HG02623 (cell line): ENCODE data around the gene ARHGAP32.
"Not testable (repeated sequence)": the region's sequence is repeated elsewhere in the genome, so short reads cannot be mapped to it uniquely, and the experiment has no call there.

ENCODE experiments used
- ATAC-seq: cut with Tn5 transposase; IDR thresholded peaks from one replicate; pipeline ENCODE4 v1.9.1; 2021; ENCODE audit warnings: moderate library complexity; ENCODE audit not compliant: unreplicated experiment

Gene ARHGAP32

DNA sequence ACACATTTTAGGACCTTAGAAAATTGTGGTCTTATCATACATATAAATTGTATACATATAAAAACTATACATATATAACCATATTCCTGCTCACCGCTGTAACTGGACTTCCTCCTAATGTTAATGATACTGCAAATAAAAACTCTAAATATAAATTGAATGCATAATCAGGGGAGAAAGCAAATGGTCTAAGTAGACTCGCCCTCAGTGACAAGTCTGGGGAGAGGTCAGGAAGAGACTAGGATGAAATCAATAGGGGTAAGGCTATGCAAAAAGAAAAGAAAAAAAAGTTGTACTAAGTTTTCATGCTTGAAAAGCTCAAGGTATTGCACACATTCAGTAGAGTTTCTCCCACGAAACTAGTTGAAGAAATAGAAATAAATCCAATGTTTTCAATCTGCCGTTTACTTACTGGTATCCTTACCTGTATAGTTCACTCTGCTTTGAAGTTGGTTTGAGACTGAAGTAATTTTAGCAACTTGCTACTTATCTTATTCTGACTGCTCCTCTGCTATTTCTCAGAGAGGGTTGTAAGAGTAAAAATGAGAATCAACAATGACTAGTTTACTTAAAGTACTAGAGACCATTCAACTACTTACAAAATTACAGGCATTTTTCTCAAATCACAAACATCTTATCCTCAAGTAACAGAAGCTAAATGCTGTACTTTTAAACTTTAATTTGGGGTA is 12.2 kb upstream of the ARHGAP32 start:
- ATAC-seq: no peak

DNA sequence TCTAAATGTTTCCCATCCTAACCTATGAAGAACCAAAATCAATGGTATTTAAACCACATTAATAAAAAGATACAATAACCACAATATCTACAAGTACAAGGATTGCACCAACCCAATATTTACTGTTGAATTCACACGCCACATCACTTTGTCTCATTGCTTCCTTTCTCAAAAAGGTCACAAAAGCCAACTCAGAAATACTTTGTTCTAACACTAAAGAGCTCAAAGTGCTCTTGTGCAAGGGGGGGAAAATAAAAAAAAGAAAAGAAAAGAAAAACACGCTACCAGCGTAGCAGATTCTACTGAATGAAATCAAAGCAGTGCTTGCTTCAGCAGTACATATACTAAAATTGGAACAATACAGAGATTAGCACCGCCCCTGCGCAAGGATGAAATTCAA is 10.5 kb upstream of the ARHGAP32 start:
- ATAC-seq: no peak

DNA sequence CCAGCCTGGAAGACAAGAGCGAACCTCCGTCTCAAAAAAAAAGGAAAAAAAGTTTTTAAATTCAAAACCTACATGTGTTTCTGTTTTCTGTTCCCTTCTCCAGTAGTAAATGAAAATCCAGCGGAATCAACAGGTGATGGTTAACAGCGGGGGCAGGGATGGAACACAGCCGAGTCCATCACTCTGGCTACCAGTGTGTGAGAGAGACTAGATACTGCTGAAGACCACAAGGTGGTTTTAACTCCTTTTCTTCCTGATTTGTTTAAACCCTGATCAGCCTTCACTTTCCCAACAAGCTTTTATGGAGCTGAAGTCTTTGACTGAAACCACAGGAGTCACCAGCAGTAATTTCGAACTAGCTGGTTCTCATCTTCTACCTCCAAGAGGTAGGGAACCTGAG is 3.6 kb upstream of the ARHGAP32 start:
- ATAC-seq: no peak

DNA sequence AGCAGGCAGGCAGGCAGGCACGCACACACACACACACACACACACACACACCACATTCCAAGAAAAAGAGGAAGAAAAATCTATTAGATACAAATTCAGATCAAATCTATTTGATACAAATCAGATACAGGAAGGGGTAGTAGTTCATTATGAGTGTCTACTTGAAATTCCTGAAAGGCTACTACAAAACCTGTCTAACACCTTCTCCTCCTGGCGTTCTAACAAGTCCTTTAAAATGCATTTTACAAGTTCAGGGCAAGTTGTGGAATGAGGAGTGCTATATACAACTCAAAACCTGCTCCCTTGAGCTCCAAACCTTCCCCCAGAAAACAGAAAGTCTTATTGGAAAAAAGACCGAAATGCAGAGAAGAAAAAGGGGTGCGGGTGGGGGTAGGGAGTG is 476 bp downstream of the ARHGAP32 start:
- ATAC-seq: no peak

DNA sequence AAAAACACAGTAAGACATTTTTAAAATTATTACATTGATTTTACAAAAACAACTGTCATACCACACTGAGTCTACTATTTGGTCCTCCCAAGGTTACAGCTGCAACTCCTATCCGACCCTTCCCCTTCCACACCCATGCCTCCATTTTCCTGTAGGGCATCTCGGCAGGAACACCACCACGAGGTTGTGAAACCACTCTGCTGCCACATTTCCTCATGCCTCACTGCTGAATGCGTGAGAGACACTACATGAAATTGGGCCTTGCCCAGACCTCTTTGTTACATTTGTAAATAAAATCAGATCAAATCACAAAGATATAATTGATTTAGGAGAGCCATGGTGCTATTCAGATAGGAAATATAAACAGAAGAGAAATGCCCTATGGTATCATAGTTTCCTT is 2.0 kb downstream of the ARHGAP32 start:
- no peak for ATAC-seq

DNA sequence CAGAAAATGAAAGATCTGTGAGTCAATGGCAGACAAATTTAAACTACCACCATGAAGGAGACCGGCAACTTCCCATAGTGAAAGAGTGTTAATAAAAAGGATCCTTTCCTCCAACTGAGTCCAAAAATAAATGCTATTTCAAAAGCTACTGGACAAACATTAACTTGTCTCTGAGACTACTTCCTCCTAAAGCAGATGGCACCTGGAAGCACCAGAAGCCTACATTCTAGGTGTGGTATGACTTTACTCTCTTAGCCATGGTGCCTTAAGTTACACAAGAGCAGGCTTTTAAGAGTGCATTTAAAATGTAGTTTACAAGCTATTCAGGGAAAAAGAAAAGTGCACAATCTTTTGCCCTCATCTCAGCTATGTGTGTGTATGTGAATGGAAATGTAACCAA is 2.5 kb downstream of the ARHGAP32 start:
- no peak for ATAC-seq

DNA sequence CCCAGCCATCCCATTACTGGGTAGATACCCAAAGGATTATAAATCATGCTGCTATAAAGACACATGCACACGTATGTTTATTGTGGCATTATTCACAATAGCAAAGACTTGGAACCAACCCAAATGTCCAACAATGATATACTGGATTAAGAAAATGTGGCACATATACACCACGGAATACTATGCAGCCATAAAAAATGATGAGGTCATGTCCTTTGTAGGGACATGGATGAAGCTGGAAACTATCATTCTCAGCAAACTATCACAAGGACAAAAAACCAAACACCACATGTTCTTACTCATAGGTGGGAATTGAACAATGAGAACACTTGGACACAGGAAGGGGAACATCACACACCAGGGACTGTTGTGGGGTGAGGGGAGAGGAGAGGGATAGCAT is 7.0 kb downstream of the ARHGAP32 start:
- ATAC-seq: not testable (repeated sequence)

DNA sequence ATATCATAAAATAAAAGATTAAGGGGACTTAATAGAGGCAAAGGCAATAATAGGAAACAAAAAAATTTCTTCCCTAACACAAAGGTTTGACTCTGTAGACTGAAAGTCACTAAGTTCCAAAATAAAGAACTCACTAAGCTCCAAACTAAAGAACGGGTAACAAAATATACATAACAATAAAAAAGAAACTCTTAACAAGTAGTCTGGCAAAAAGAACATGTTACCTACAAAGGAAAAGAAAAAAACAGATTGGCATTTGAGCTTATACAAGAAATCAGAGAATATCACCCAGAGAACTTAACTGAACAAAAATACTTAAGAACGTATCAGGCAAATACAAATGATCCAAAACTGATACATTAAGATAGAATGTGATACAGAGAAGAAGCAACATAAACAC is 7.5 kb downstream of the ARHGAP32 start:
- ATAC-seq: no peak

DNA sequence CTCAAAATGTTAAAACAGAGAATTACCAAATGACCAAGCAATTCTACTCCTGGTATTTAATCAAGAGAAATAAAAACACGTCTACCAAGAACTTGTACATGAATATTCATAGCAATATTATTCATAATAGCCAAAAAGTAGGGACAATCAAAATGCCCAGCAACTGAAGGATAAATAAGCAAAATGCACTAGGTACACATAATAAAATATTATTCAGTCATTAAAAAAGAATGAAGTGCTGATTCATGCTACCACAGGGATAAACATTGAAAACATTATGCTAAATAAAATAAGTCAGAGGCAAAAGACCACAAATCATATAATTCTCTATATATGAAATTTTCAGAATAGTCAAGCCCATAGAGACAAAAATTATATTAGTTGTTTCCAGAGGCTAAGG is 24.8 kb downstream of the ARHGAP32 start:
- no peak for ATAC-seq

DNA sequence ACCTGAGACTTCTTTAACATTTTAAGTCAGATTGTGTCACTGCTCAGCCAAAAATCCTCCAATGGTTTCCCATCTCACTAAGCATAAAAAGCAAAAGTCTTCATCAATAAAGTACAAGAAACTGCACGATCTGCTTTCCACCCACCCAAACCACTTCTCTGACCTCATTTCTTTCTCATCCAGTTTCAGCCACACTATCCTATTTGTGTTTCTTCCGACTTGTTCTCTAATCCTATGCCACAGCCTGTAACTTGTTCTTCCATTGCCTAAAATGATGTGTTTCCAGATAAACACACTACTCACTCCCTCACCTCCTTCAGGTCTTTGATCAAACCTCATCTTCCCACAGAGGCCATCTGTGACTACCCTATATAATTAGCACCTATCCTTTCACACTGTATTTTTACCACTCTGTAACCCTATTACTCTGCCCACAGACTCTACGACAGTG is 28.4 kb downstream of the ARHGAP32 start:
- no peak for ATAC-seq

DNA sequence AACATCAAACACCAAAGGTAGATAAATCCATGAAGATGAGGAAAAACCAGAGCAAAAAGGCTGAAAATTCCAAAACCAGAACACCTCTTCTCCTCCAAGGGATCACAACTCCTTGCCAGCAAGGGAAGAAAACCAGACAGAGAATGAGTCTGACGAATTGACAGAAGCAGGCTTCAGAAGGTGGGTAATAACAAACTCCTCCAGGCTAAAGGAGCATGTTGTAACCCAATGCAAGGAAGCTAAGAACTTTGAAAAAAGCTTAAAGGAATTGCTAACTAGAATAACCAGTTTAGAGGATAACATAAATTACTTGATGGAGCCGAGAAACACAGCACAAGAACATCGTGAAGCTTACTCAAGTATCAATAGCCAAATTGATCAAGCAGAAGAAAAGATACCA is 35.0 kb downstream of the ARHGAP32 start:
- ATAC-seq: not testable (repeated sequence)

DNA sequence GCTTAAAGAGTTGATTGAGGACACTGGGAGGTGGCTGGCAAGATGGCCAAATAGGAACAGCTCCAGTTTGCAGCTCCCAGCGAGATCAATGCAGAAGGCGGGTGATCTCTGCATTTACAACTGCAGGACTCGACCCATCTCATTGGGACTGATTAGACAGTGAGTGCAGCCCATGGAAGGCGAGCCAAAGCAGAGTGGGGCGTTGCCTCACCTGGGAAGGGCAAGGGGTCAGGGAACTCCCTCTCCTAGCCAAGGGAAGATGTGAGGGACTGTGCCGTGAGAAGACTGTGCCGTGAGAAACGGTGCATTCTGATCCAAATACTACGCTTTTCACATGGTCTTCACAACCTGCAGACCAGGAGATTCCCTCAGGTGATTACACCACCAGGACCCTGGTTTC is 36.4 kb downstream of the ARHGAP32 start:
- ATAC-seq: no peak

DNA sequence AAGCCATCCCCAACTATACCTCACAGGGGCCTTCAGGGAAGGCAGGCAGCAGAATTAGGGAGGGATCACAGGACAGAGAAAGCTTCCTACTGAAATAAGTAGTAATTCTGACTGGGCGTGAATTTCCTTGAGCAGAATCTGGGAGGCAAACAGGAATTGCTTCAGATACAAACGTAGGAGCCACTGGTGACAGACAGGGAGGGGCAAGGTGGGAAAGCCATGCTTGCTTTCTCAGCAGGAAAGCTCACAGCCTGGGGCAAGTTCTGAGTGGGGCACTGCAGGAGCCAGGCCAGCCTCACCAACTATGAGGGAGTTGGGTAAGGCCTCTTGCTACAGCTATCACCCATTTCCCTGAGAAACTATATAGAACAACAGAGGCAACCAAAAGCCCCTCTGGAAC is 43.6 kb downstream of the ARHGAP32 start:
- ATAC-seq: no peak

DNA sequence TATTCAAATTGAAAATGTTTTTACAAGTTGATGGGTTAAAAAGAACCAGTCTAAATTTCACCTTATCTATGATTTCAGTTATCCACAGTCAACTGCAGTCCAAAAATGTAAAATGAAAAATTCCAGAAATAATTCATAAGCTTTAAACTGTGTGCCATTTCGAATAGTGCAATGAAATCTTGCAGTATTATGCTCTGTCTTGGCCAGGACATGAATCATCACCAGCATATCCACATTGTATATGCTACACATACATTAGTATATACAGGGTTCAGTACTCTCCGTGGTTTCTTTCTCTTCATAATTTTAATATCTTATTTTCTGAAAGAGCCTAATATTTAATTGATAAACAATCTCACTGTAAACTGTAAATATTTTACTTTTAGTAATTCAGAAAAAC is 45.9 kb downstream of the ARHGAP32 start:
- ATAC-seq: no peak

DNA sequence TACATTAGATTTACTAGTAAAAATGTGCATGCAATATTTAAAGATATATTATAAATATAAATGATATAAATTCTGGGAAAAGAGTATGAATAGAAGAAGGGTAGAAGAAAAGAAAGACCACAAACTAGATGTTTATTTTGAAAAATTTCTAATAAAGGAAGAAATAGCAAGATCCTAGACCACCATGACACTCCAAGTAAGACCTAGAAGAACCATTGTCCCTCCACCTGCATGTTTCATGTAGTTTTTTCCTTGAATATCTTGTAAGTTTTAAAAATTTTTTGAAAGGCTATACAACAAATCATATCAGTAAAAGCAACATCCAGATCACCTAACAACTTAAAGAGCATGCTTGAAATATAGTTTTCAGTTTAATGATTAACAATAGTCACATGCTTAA is 46.8 kb downstream of the ARHGAP32 start:
- no peak for ATAC-seq

DNA sequence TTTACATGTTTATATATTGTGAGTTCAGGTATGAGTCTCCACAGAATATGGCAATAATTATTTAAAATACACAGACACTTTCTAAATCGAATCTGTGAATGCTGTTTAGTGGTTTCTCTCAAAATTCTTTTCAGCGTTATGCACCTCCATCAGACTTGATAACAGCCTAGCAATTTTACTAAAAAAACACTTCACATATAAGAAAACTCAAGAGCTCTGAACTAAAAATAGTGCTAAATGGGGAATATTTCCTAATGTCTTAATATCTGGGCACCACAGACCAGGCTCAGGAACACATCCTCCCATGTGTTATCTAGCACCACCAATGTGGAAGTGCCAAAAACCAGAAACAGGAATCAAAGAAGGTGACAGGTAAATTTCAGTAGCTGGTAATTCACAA is 47.9 kb downstream of the ARHGAP32 start:
- no peak for ATAC-seq

DNA sequence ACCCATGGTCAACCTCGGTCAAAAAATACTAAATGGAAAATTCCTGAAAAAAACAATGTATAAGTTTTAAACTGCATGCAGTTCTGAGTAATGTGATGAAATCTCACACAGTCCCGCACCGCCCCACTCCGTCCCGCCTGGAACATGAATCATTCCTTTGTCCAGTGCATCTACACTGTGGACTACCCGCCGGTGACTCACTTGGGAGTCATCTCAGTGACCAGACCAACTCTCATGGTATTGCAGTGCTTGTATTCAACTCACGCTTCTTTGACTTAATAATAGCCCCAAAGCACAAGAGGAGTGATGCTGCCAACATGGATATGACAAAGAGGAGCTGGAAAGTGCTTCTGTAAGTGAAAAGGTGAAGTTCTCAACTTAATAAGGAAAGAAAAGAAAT is 48.8 kb downstream of the ARHGAP32 start:
- no peak for ATAC-seq

DNA sequence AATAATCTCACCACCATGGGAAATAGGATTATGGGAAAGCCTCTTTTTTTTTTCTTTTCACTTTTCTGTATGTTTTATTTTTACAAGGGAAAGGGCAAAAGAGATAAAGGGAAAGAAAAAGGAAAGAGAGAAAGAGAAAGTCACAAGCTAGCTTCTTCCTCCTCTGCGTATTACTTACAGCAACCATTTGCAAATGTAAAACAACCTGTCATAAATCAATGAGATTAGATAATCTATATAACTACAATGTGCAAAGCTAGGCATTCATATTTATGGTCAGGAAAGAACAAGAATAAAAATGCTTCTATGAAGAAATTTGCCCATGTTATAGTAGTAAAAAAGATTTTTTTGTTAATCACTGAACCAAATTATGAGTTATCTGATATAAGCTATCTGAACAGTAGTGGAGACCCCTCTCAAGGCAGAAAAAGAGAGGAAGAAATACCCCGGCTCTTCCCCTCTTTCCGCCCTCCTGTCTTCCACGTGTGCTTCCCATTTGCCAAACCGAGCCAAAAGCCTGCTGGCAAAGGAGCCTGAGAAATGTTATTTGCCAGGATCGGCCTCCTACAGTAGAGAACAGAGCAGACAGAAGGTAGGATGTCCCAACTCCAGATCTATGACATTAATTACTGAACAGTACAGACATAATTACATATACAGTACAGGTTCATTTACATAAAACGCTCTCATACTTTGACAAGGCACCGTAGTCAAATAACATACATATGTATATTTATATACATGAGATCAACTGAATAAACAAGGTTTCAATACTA is 50.2 kb downstream of the ARHGAP32 start:
- ATAC-seq: no peak

DNA sequence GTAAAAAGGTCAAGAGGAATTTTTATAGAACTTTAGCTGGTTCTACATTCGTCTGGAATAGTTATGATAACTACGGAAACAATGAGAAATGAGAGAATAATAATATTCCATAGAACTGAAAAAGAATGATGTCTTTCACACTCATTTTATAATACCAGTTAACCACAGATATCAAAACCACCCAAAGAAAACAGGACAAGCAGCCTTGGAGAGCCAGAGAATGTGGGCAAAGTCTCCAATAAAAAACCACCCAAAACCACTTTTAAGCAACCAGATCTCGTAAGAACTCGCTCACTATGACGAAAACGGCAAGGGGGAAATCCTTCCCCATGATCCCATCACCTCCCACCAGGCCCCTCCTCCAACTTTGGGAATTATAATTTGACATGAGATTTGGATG is 60.8 kb downstream of the ARHGAP32 start:
- ATAC-seq: no peak

DNA sequence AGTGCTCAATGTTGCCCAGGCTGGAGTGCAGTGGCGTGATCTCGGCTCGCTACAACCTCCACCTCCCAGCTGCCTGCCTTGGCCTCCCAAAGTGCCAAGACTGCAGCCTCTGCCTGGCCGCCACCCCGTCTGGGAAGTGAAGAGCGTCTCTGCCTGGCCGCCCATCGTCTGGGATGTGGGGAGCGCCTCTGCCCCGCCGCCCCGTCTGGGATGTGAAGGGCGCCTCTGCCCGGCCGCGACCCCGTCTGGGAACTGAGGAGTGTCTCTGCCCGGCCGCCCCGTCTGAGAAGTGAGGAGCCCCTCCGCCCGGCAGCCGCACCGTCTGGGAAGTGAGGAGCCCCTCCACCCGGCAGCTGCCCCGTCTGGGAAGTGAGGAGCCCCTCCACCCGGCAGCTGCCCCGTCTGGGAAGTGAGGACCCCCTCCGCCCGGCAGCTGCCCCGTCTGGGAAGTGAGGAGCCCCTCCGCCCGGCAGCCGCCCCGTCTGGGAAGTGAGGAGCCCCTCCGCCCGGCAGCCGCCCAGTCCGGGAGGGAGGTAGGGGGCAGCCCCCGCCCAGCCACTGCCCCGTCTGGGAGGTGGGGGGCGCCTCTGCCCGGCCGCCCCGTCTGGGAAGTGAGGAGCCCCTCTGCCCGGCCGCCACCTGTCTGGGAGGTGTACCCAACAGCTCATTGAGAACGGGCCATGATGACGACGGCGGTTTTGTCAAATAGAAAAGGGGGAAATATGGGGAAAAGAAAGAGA is 63.1 kb downstream of the ARHGAP32 start:
- not testable (repeated sequence) for ATAC-seq

DNA sequence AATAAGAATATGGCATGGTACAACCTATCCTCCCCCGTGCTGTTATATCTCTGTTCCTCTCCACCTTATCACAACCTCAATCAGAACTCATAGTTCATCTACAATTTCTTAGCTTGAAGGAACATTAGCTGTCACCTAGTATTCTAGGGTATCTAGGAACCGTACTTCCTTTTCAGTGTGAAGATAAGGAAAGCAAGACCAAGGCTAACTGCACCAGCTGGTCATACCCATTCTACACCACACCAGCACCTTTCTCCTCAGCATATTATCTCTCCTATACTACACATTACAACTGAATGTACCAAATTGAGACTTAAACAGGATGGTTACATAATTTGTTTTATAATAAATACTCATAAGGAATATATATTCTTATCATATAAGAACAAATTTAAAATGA is 73.1 kb downstream of the ARHGAP32 start:
- no peak for ATAC-seq
